Measurements from ENCODE around the gene LRRC23.

The LRRC23 gene

GRCh38 chr12:6954316-6955107 is 49.9 kb downstream of the LRRC23 start:
- H3K9ac ChIP-seq (ENCODE audit: low read length): no peak overlapping the region
- H3K4me1 ChIP-seq (ENCODE audit: control insufficient read depth, insufficient read depth, low read length): no peaks in the 10 kb centered on the region
- H3K27me3 ChIP-seq (ENCODE audit: control insufficient read depth, insufficient read depth, low read length): no peaks in the 10 kb centered on the region
- H3K36me3 ChIP-seq (ENCODE audit: control insufficient read depth, insufficient read depth, low read length): peaks cover 5% of the 10 kb centered on the region
- no peak overlapping the region for H3K4me3 ChIP-seq (ENCODE audit: low read length)
- H3K9me3 ChIP-seq (ENCODE audit: control insufficient read depth, low read length): no peaks in the 10 kb centered on the region

- no peaks in the 10 kb centered on the region for H3K9me3 ChIP-seq (ENCODE audit: control insufficient read depth, low read length)
- no peak overlapping the region for H3K9ac ChIP-seq (ENCODE audit: low read length)
- no peak overlapping the region for H3K4me3 ChIP-seq (ENCODE audit: low read length)
- peaks cover 3% of the 10 kb centered on the region for H3K4me1 ChIP-seq (ENCODE audit: control insufficient read depth, insufficient read depth, low read length)
- H3K27me3 ChIP-seq (ENCODE audit: control insufficient read depth, insufficient read depth, low read length): no peaks in the 10 kb centered on the region
- H3K36me3 ChIP-seq (ENCODE audit: control insufficient read depth, insufficient read depth, low read length): peaks cover 5% of the 10 kb centered on the region
Measured at GRCh38 chr12:6955108-6956020, 50.7 kb downstream of the LRRC23 start.

- Histone ChIP-seq H3K9me3 (ENCODE audit: control insufficient read depth, low read length) (no peaks in the 10 kb centered on the region), H3K4me3 (ENCODE audit: low read length) (no peak overlapping the region), H3K36me3 (ENCODE audit: control insufficient read depth, insufficient read depth, low read length) (peaks cover 5% of the 10 kb centered on the region), H3K27me3 (ENCODE audit: control insufficient read depth, insufficient read depth, low read length) (no peaks in the 10 kb centered on the region), H3K9ac (ENCODE audit: low read length) (no peak overlapping the region), H3K4me1 (ENCODE audit: control insufficient read depth, insufficient read depth, low read length) (peaks cover 11% of the 10 kb centered on the region)
Measured at GRCh38 chr12:6956021-6956727, 51.6 kb downstream of the LRRC23 start.

GRCh38 chr12:6957151-6957701 is 52.6 kb downstream of the LRRC23 start:
- H3K9me3 ChIP-seq (ENCODE audit: control insufficient read depth, low read length): no peaks in the 10 kb centered on the region
- no peak overlapping the region for H3K9ac ChIP-seq (ENCODE audit: low read length)
- H3K4me1 ChIP-seq (ENCODE audit: control insufficient read depth, insufficient read depth, low read length): peaks cover 22% of the 10 kb centered on the region
- no peaks in the 10 kb centered on the region for H3K27me3 ChIP-seq (ENCODE audit: control insufficient read depth, insufficient read depth, low read length)
- H3K36me3 ChIP-seq (ENCODE audit: control insufficient read depth, insufficient read depth, low read length): peaks cover 5% of the 10 kb centered on the region
- no peak overlapping the region for H3K4me3 ChIP-seq (ENCODE audit: low read length)

GRCh38 chr12:6957741-6958608 is 53.4 kb downstream of the LRRC23 start:
- Histone ChIP-seq H3K4me3 (ENCODE audit: low read length) (no peak overlapping the region), H3K27me3 (ENCODE audit: control insufficient read depth, insufficient read depth, low read length) (no peaks in the 10 kb centered on the region), H3K36me3 (ENCODE audit: control insufficient read depth, insufficient read depth, low read length) (peaks cover 5% of the 10 kb centered on the region), H3K9me3 (ENCODE audit: control insufficient read depth, low read length) (no peaks in the 10 kb centered on the region), H3K4me1 (ENCODE audit: control insufficient read depth, insufficient read depth, low read length) (peaks cover 23% of the 10 kb centered on the region), H3K9ac (ENCODE audit: low read length) (no peak overlapping the region)

DNA sequence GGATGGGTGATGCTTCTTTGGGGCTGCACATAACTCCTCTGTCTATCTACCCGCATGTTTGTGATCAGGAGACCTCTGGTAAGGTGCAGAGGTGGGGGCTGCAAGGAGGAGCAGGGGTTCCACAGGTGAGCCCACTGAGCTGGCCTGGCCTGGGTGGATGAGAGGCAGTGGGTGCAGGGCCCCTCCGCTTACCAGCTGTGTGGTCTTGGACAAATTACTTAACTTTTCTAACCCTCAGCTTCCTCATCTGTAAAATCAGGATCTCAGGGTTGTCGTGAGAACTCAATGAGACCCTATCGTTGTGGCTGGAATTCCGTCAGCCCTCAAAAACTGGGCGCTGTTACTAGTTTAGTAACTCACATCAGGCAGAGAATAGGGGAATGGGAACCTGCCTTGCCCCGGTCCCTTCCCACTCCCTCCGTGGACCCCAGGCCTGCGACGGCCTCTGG is 54.0 kb downstream of the LRRC23 start:
- H3K27me3 ChIP-seq (ENCODE audit: control insufficient read depth, insufficient read depth, low read length): no peaks in the 10 kb centered on the region
- no peak overlapping the region for H3K9ac ChIP-seq (ENCODE audit: low read length)
- H3K9me3 ChIP-seq (ENCODE audit: control insufficient read depth, low read length): no peaks in the 10 kb centered on the region
- H3K36me3 ChIP-seq (ENCODE audit: control insufficient read depth, insufficient read depth, low read length): peaks cover 5% of the 10 kb centered on the region
- peaks cover 23% of the 10 kb centered on the region for H3K4me1 ChIP-seq (ENCODE audit: control insufficient read depth, insufficient read depth, low read length)
- no peak overlapping the region for H3K4me3 ChIP-seq (ENCODE audit: low read length)

GRCh38 chr12:6959058-6959804 is 54.6 kb downstream of the LRRC23 start:
- H3K36me3 ChIP-seq (ENCODE audit: control insufficient read depth, insufficient read depth, low read length): peaks cover 5% of the 10 kb centered on the region
- H3K27me3 ChIP-seq (ENCODE audit: control insufficient read depth, insufficient read depth, low read length): no peaks in the 10 kb centered on the region
- H3K9ac ChIP-seq (ENCODE audit: low read length): no peak overlapping the region
- no peaks in the 10 kb centered on the region for H3K9me3 ChIP-seq (ENCODE audit: control insufficient read depth, low read length)
- no peak overlapping the region for H3K4me3 ChIP-seq (ENCODE audit: low read length)
- peaks cover 25% of the 10 kb centered on the region for H3K4me1 ChIP-seq (ENCODE audit: control insufficient read depth, insufficient read depth, low read length)

DNA sequence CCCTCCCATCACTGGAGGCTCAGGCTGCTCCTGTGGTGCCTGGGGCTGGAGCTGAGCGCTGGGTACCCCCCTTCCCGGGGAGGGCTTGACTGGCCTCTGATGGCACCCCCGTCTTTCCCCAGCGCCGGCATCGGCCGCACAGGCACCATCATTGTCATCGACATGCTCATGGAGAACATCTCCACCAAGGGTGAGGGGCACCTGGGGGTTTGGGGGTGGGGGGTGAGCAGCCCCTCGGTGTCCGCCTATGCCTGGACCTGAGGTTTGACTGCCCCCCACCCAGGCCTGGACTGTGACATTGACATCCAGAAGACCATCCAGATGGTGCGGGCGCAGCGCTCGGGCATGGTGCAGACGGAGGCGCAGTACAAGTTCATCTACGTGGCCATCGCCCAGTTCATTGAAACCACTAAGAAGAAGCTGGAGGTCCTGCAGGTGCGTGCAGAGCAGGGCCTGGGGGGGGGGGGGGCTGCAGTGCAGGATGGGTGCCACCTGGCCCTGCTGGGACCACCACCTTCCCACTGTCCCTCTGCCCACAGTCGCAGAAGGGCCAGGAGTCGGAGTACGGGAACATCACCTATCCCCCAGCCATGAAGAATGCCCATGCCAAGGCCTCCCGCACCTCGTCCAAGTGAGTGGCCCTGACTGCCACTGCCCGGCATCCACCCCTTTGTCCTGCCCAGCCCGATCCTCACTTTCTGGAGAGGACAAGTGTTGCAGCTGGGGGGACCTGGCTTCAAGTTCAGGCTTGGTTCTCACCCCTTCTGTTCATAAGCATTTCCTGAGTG is 55.4 kb downstream of the LRRC23 start:
- Histone ChIP-seq H3K27me3 (ENCODE audit: control insufficient read depth, insufficient read depth, low read length) (no peaks in the 10 kb centered on the region), H3K4me1 (ENCODE audit: control insufficient read depth, insufficient read depth, low read length) (peaks cover 32% of the 10 kb centered on the region), H3K9ac (ENCODE audit: low read length) (no peak overlapping the region), H3K36me3 (ENCODE audit: control insufficient read depth, insufficient read depth, low read length) (peaks cover 9% of the 10 kb centered on the region), H3K4me3 (ENCODE audit: low read length) (no peak overlapping the region), H3K9me3 (ENCODE audit: control insufficient read depth, low read length) (no peaks in the 10 kb centered on the region)

GRCh38 chr12:6960593-6961277 is 56.1 kb downstream of the LRRC23 start:
- H3K4me1 ChIP-seq (ENCODE audit: control insufficient read depth, insufficient read depth, low read length): peaks cover 39% of the 10 kb centered on the region

More at GRCh38 chr12:6960593-6961277, 56.1 kb downstream of the LRRC23 start:
- Histone ChIP-seq H3K9me3 (ENCODE audit: control insufficient read depth, low read length) (no peaks in the 10 kb centered on the region), H3K36me3 (ENCODE audit: control insufficient read depth, insufficient read depth, low read length) (peaks cover 9% of the 10 kb centered on the region), H3K27me3 (ENCODE audit: control insufficient read depth, insufficient read depth, low read length) (no peaks in the 10 kb centered on the region), H3K4me3 (ENCODE audit: low read length) (peak overlapping the region; percentile 95), H3K9ac (ENCODE audit: low read length) (peak overlapping the region; percentile 100)
